ENCODE results near the gene LSG1.

LSG1 gene

GRCh38 chr3:194615226-194615625, 56.8 kb downstream of the LSG1 start:
- DNase-seq, result no peak
- Histone ChIP-seq H3K4me3 (ENCODE audit: low read depth, low read length) (no peak overlapping the region), H3K9me3 (no peaks in the 10 kb centered on the region), H3K36me3 (no peaks in the 10 kb centered on the region), H3K27me3 (no peaks in the 10 kb centered on the region), H3K4me1 (no peaks in the 10 kb centered on the region)
- no peak for TF ChIP-seq CTCF (IDR thresholded peaks at IDR 0.05; ENCODE audit: low read depth, low read length)

GRCh38 chr3:194612221-194612620, 59.8 kb downstream of the LSG1 start:
- Histone ChIP-seq H3K4me1 (no peaks in the 10 kb centered on the region), H3K36me3 (no peaks in the 10 kb centered on the region), H3K9me3 (no peaks in the 10 kb centered on the region), H3K4me3 (ENCODE audit: low read depth, low read length) (no peak overlapping the region), H3K27me3 (no peaks in the 10 kb centered on the region)
- no peak for DNase-seq
- TF ChIP-seq CTCF (IDR thresholded peaks at IDR 0.05; ENCODE audit: low read depth, low read length), result no peak

- DNase-seq, result no peak
- no peaks in the 10 kb centered on the region for H3K27me3 ChIP-seq
- TF ChIP-seq CTCF (IDR thresholded peaks at IDR 0.05; ENCODE audit: low read depth, low read length), result no peak
- no peaks in the 10 kb centered on the region for H3K9me3 ChIP-seq
- peaks cover 3% of the 10 kb centered on the region for H3K4me1 ChIP-seq
- no peak overlapping the region for H3K4me3 ChIP-seq (ENCODE audit: low read depth, low read length)
- H3K36me3 ChIP-seq, result no peaks in the 10 kb centered on the region
Observed at GRCh38 chr3:194610689-194611088, 61.3 kb downstream of the LSG1 start.

GRCh38 chr3:194609601-194610000, 62.4 kb downstream of the LSG1 start:
- TF ChIP-seq CTCF (IDR thresholded peaks at IDR 0.05; ENCODE audit: low read depth, low read length), result no peak
- H3K27me3 ChIP-seq, result no peaks in the 10 kb centered on the region
- peaks cover 14% of the 10 kb centered on the region for H3K4me1 ChIP-seq
- no peak overlapping the region for H3K4me3 ChIP-seq (ENCODE audit: low read depth, low read length)
- H3K9me3 ChIP-seq, result no peaks in the 10 kb centered on the region
- no peaks in the 10 kb centered on the region for H3K36me3 ChIP-seq
- DNase-seq, result no peak

- no peak for DNase-seq
- Histone ChIP-seq H3K27me3 (no peaks in the 10 kb centered on the region), H3K4me3 (ENCODE audit: low read depth, low read length) (no peak overlapping the region), H3K4me1 (peaks cover 16% of the 10 kb centered on the region), H3K36me3 (no peaks in the 10 kb centered on the region; the same call in 1 of the 2 replicates), H3K9me3 (no peaks in the 10 kb centered on the region)
- no peak for TF ChIP-seq CTCF (IDR thresholded peaks at IDR 0.05; ENCODE audit: low read depth, low read length)
Observed at GRCh38 chr3:194608981-194609380, 63.0 kb downstream of the LSG1 start.

- H3K4me3 ChIP-seq (ENCODE audit: low read depth, low read length), result no peak overlapping the region
- no peaks in the 10 kb centered on the region for H3K27me3 ChIP-seq
- no peak for DNase-seq
- no peak for TF ChIP-seq CTCF (IDR thresholded peaks at IDR 0.05; ENCODE audit: low read depth, low read length)
- peaks cover 16% of the 10 kb centered on the region for H3K4me1 ChIP-seq
- no peaks in the 10 kb centered on the region for H3K9me3 ChIP-seq
- no peaks in the 10 kb centered on the region; the same call in 1 of the 2 replicates for H3K36me3 ChIP-seq
Observed at GRCh38 chr3:194607592-194608389, 64.2 kb downstream of the LSG1 start.
